Common myeloid progenitor, CD34-positive (primary cell): ENCODE data around the gene XRCC3.

ENCODE experiments used
- CTCF ChIA-PET: fragments of 350-600 bp; sonication (Branson Sonifier 250); formaldehyde crosslinking; loops from one replicate; lab custom pipeline; 2021; ENCODE audit warnings: antibody characterized with exemption; lab: Charles Lee
- POLR2A ChIA-PET: fragments of 350-600 bp; sonication (Branson Sonifier 250); formaldehyde crosslinking; loops from one replicate; lab custom pipeline; 2021; ENCODE audit warnings: antibody characterized with exemption; lab: Charles Lee
- DNase-seq, 3 donors: peaks; one replicate each; pipeline versions ENCODE4 v3.0.0 to v3.0.0-alpha.2; 2013
- H3K27ac ChIP-seq, 2 experiments: 1 replicate in 1 of 2; 2 replicates in 1 of 2; pipeline ENCODE4 v1.7.0; 2013; ENCODE audit warnings: inconsistent platforms in 2 of 2, low read length in 2 of 2, mild to moderate bottlenecking in 2 of 2, low read depth in 1 of 2, moderate library complexity in 1 of 2; ENCODE audit not compliant: severe bottlenecking in 2 of 2, insufficient read depth in 1 of 2, poor library complexity in 1 of 2
- H3K27me3 ChIP-seq, 5 experiments: replicated peaks in 2 of 5; 1 replicate in 3 of 5; 2 replicates in 2 of 5; pipeline versions ENCODE4 v1.6.1 to v1.7.0; 2013; ENCODE audit warnings: low read length in 4 of 5, mild to moderate bottlenecking in 2 of 5, moderate library complexity in 2 of 5, inconsistent platforms in 1 of 5; ENCODE audit not compliant: insufficient read depth in 5 of 5, control insufficient read depth in 4 of 5
- H3K36me3 ChIP-seq, 4 experiments: 1 replicate in 2 of 4; 2 replicates in 2 of 4; pipeline versions ENCODE4 v1.6.1 to v1.7.0; 2013; ENCODE audit warnings: low read length in 3 of 4, control low read depth in 1 of 4, mild to moderate bottlenecking in 1 of 4; ENCODE audit not compliant: control insufficient read depth in 4 of 4, insufficient read depth in 4 of 4
- H3K4me1 ChIP-seq, 4 experiments: 1 replicate in 3 of 4; 2 replicates in 1 of 4; pipeline versions ENCODE4 v1.6.1 to v1.7.1; 2013; ENCODE audit warnings: low read length in 3 of 4, mild to moderate bottlenecking in 3 of 4, control low read depth in 1 of 4, inconsistent platforms in 1 of 4, moderate library complexity in 1 of 4; ENCODE audit not compliant: control insufficient read depth in 4 of 4, insufficient read depth in 4 of 4; ENCODE audit errors: control extremely low read depth in 1 of 4
- H3K4me3 ChIP-seq, 7 experiments: 1 replicate in 4 of 7; 2 replicates in 3 of 7; pipeline versions ENCODE4 v1.5.1 to v1.7.0; 2013; ENCODE audit warnings: mild to moderate bottlenecking in 7 of 7, low read length in 6 of 7, moderate library complexity in 6 of 7, inconsistent platforms in 2 of 7, low read depth in 2 of 7, control low read depth in 1 of 7; ENCODE audit not compliant: insufficient read depth in 4 of 7, control insufficient read depth in 1 of 7; ENCODE audit errors: extremely low read depth in 1 of 7
- H3K9me3 ChIP-seq, 5 experiments: 1 replicate in 4 of 5; 2 replicates in 1 of 5; pipeline versions ENCODE4 v1.6.1 to v1.7.1; 2013; ENCODE audit warnings: low read length in 4 of 5, mild to moderate bottlenecking in 2 of 5, inconsistent platforms in 1 of 5, low read depth in 1 of 5, moderate library complexity in 1 of 5; ENCODE audit not compliant: control insufficient read depth in 4 of 5, insufficient read depth in 2 of 5; ENCODE audit errors: control extremely low read depth in 1 of 5
- WGBS: methylation state at CpG from one replicate; pipeline ENCODE4 v1.1.5; 2013; ENCODE audit not compliant: insufficient coverage; 5-methylcytosine and 5-hydroxymethylcytosine counted together

The XRCC3 gene

GRCh38 chr14:103730490-103731035 is 15.3 kb upstream of the XRCC3 start:
- CTCF ChIA-PET = interaction anchor here (0.6 to 1.6 kb wide), 5 partner anchors 10 to 53 kb away, joined by 3 to 4 read pairs (median 3); no protein-coding TSS in a partner anchor
- no peaks in the 10 kb centered on the region for H3K9me3 ChIP-seq
- peaks cover 0 to 36% (median 7%) of the 10 kb centered on the region in 4 experiments for H3K4me1 ChIP-seq
- H3K27ac ChIP-seq = no peak overlapping the region
- peaks cover 3 to 80% (median 38%) of the 10 kb centered on the region in 4 experiments for H3K36me3 ChIP-seq
- POLR2A ChIA-PET = no interaction called here
- no peaks in the 10 kb centered on the region for H3K27me3 ChIP-seq
- H3K4me3 ChIP-seq = peak overlapping the region in 1 of 7 experiments; percentile 19
- WGBS = 16% methylated on average over 15 of the region's 15 CpGs
- peak; percentile 90 to 96 (median 92) for DNase-seq

GRCh38 chr14:103729496-103730448 is 14.5 kb upstream of the XRCC3 start:
- WGBS = 46% methylated on average over 17 of the region's 24 CpGs
- Histone ChIP-seq H3K4me1 (peaks cover 0 to 34% (median 7%) of the 10 kb centered on the region in 4 experiments), H3K9me3 (no peaks in the 10 kb centered on the region), H3K4me3 (peak overlapping the region in 2 of 7 experiments; percentile 2 to 19), H3K36me3 (peaks cover 3 to 77% (median 38%) of the 10 kb centered on the region in 4 experiments), H3K27me3 (no peaks in the 10 kb centered on the region), H3K27ac (no peak overlapping the region)
- ChIA-PET POLR2A (no interaction called here), CTCF (interaction anchor here (0.6 to 1.6 kb wide), 4 partner anchors 9 to 52 kb away, joined by 3 to 4 read pairs (median 4); no protein-coding TSS in a partner anchor)
- peak; percentile 48 to 71 (median 53) for DNase-seq

- no peak for DNase-seq
- H3K27me3 ChIP-seq = no peaks in the 10 kb centered on the region
- H3K36me3 ChIP-seq = peaks cover 3 to 70% (median 33%) of the 10 kb centered on the region in 4 experiments
- CTCF ChIA-PET = interaction anchor here (1.5 to 1.6 kb wide), 2 partner anchors 8 to 12 kb away, joined by 4 read pairs; no protein-coding TSS in a partner anchor
- peaks cover 0 to 44% (median 7%) of the 10 kb centered on the region in 4 experiments for H3K4me1 ChIP-seq
- POLR2A ChIA-PET = no interaction called here
- H3K4me3 ChIP-seq = no peak overlapping the region
- 94% methylated on average over 12 of the region's 12 CpGs for WGBS
- no peaks in the 10 kb centered on the region for H3K9me3 ChIP-seq
- no peak overlapping the region for H3K27ac ChIP-seq
Measured at GRCh38 chr14:103728721-103729120, 13.5 kb upstream of the XRCC3 start.

- H3K27ac ChIP-seq = no peak overlapping the region
- H3K4me1 ChIP-seq = peaks cover 0 to 50% (median 8%) of the 10 kb centered on the region in 4 experiments
- H3K36me3 ChIP-seq = peaks cover 3 to 64% (median 29%) of the 10 kb centered on the region in 4 experiments
- H3K9me3 ChIP-seq = no peaks in the 10 kb centered on the region
- no peak for DNase-seq
- H3K4me3 ChIP-seq = no peak overlapping the region
- no peaks in the 10 kb centered on the region for H3K27me3 ChIP-seq
- WGBS = 93% methylated on average over 10 of the region's 19 CpGs
- ChIA-PET POLR2A (no interaction called here), CTCF (no interaction called here)
Measured at GRCh38 chr14:103728141-103728540, 12.9 kb upstream of the XRCC3 start.

GRCh38 chr14:103727313-103727980 is 12.2 kb upstream of the XRCC3 start:
- DNase-seq = no peak
- ChIA-PET POLR2A (no interaction called here), CTCF (interaction anchor here (1.2 kb wide), 1 partner anchor 7 kb away, joined by 3 read pairs; no protein-coding TSS in a partner anchor)
- H3K36me3 ChIP-seq = peaks cover under 1 to 58% (median 23%) of the 10 kb centered on the region in 4 experiments
- no peaks in the 10 kb centered on the region for H3K27me3 ChIP-seq
- H3K4me1 ChIP-seq = peaks cover 0 to 50% (median 8%) of the 10 kb centered on the region in 4 experiments
- H3K27ac ChIP-seq = no peak overlapping the region
- no peaks in the 10 kb centered on the region for H3K9me3 ChIP-seq
- H3K4me3 ChIP-seq = no peak overlapping the region
- WGBS = 93% methylated on average over 47 of the region's 53 CpGs

GRCh38 chr14:103726474-103726873 is 11.2 kb upstream of the XRCC3 start:
- peaks cover 0 to 50% (median 19%) of the 10 kb centered on the region in 4 experiments for H3K36me3 ChIP-seq
- no peak for DNase-seq
- peaks cover 0 to 47% (median 8%) of the 10 kb centered on the region in 4 experiments for H3K4me1 ChIP-seq
- ChIA-PET POLR2A (no interaction called here), CTCF (interaction anchor here (1.2 kb wide), 1 partner anchor 8 kb away, joined by 3 read pairs; no protein-coding TSS in a partner anchor)
- no peak overlapping the region for H3K4me3 ChIP-seq
- H3K27me3 ChIP-seq = no peaks in the 10 kb centered on the region
- H3K9me3 ChIP-seq = no peaks in the 10 kb centered on the region
- WGBS = 99% methylated on average over 18 of the region's 18 CpGs
- H3K27ac ChIP-seq = no peak overlapping the region
